SKM-1 (cell line): ENCODE measurements around the gene LEMD1.
"Not testable (repeated sequence)": the region's sequence is repeated elsewhere in the genome, so short reads cannot be mapped to it uniquely, and the experiment has no call there.

Experiments used
- DNase-seq: peaks from one replicate; lab custom pipeline; 2025; ENCODE audit not compliant: unreplicated experiment; lab: John Stamatoyannopoulos, UW

The LEMD1 gene

DNA sequence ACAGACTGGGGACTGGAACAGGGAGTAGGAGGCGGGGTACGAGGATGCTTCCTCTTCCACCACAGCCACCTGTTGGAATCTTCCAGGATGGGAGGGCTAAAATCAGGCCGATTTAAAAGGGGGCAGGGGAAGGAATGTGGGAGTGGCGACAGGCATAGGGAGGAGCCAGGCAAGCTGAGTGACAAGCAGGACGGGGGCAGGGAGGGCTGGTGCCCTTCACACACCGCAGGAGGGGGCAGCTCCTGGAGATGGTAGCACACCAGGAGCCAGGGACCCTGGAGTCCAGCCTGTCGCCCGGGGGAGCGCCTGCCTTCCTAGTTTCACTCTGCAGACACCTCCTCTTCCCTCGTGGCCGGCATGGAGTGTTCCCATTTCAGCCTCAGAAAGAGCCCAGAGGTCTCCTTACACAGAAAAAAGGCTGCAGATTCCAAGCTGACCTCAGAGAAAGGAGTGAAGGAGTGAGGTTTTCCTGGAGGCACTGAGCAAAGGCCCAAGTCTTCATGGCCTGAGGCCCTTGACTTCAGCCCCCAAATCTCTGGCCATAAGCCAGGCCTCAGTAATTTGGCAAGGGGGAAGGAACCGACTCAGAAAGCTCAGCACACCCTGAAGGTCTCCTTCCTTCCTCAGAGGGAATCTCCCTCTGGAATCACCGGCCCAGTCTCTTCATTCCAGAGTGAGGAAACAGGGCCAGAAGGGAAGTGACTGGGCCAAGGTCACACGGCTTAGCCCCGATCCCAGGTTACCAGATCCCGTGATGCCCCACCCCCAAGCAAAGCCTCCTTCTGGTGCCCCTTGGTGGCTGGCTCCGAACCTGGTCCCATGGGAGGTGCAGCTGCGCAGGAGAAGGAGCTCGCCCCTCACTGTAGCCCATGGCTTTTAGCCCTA lies 25.8 kb upstream of the LEMD1 start:
- DNase-seq: no peak

- DNase-seq: no peak
These were observed 25.0 kb upstream of the LEMD1 start for GRCh38 chr1:205446828-205447227.

- DNase-seq: no peak
These were observed 23.7 kb upstream of the LEMD1 start for GRCh38 chr1:205445646-205445935.

GRCh38 chr1:205444931-205445645 lies 23.2 kb upstream of the LEMD1 start:
- DNase-seq: no peak

- DNase-seq: no peak
These were observed 22.6 kb upstream of the LEMD1 start for GRCh38 chr1:205444300-205444930.

- no peak for DNase-seq
These were observed 21.9 kb upstream of the LEMD1 start for GRCh38 chr1:205443585-205444299.

DNA sequence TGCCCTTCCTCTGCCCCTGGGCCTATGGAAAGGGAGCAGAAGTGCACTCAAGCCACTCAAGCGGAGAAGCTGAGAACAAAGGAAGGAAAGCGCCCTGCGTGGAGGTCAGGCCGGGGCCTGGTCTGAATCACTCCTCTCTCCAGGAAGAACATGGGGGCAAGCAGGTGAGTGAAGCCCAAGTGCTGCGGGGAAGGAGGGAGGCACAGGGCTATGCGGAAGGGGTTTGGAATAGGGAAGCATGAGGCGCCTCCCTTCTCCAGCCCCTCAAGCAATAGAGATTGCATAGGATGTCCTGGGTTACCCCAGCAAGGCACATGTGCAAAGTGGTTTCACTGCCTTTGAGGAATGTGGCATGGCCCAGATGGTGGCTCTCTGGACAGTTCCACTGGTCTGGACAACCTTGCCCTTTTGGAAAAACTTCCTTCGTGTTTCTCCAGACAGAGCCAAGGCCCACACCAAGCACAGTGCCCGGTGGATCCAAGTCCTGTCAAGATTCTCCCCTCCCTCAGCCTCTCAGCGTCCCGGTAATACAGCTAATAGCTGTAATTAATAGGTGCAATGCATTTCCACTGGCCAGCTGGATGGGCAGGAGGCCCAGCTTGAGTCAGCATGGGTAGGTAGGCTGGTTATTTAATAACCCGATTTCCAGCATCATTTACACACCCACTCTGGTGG lies 20.3 kb upstream of the LEMD1 start:
- no peak for DNase-seq

DNA sequence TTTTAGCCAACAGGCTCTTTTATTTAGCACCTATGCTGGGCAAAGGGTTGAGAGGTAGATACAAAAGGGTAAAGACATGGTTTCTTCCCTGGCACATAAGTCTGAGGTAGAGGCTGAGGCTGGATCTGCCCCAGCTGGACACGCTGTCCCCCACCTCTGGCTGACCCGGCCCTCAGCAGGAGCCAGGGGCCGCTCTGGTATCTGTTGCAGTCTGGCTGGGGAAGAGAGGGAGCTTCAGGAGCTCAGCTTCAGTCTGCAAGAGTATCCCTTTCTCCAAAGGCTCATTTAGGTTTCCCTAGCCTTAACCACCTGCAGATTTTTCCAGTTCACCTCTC lies 19.8 kb upstream of the LEMD1 start:
- DNase-seq: no peak

- no peak for DNase-seq
These were observed 19.4 kb upstream of the LEMD1 start for GRCh38 chr1:205441318-205441633.

DNA sequence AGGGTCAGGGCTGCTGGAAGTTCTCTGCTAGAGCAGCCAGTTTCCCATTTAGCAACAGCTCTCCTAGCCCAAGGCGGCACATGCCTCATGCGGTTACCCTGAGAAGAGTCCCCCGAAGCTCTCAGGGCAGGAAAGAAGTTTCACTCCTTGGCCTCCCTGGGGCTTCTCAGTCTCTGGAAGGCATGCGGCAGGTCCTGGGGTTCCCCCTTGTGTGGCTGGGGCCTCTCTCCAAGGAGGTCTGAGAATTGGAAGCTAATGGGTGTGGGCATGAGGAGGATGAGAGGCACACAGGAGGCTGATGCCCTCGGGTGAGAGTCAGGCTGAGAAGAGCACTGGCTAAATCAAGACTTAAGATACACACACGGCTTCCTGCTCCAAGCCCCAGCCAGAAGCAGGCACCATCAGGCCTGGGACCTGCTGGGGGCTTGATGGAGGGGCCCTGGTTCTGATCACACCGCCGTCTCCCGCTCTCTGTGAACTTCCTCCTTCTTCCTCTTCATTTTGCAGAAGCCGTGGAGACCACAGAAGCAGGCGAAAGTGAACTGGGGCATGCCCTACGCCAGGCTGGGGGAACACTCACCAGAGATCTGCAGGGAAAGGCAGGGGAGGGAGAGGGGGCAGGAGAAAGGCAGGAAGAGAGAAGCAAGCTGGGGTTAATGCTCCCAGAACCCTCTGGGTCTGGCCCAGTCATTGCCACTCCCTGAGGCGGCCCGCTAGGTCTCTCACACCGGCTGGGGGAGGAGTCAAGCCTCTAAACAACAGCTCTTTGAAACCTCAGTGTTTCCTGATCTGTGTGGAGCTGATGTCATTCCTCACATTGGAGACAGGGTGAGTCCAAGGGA lies 18.8 kb upstream of the LEMD1 start:
- peak; percentile 38 for DNase-seq

GRCh38 chr1:205440121-205440475 lies 18.2 kb upstream of the LEMD1 start:
- no peak for DNase-seq

DNA sequence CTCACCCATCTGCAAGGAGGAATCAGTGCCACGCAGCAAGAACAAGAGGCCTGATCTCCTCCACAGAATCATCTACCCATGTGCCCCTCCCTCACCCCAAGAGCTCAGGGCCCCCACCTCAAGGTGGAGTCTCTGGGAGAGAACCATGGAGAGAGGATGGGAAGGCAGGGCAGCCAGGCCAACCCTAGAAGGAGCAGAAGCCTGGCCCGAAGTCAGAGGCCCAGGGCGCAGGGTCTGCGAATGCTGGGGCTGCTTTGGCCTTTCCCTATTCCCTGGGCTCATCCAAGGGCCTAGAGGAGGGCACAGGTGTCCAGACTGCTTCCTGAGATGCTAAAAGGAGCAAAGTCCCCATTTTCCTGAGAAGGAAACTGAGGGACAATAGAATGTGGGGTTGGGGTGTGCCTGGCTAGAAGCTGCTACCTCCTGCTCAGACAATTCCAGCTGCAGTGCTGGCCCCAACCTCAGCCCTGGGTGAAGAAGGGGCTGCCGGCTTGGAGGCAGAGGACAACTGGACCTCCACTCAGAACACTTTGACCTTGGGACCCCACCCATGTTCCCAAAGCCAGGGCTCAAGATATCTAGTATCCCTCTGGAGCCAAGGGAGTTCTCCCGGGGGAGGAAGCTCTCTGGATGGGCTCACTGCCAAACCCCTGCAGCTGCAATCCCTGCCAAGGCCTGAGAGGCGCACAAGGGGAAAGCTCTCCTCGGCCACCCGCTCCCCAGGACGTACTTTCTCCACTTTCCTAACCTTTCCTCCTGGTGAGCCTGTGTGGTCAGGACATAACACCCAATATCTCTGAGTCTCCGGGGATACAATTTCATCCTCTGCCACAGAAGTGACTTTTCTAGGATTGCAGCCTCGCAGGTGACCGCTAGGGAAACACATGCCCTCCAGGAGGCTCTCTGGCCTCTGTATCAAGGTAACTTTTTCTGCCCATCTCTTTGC lies 16.6 kb upstream of the LEMD1 start:
- DNase-seq: no peak

DNA sequence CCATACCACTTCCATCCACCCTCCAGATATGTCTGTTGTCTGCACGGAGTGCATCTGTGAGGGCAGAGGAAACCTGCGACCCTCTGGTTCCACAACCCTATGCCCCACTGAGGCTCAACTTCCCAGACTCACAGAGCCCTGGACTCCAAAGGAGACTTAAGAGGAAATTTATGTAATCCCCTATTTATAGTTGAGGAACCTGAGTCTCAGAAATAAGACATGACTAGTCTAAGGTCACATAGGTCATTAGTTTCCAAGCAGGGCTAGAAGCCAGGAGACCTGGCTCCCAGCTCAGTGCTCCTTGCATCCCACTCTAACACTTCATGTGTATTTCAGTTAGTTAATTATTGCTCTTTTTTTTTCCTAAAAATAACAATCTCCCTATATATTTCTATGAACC lies 15.7 kb upstream of the LEMD1 start:
- no peak for DNase-seq

- DNase-seq: no peak
These were observed 15.0 kb upstream of the LEMD1 start for GRCh38 chr1:205436776-205437410.

GRCh38 chr1:205435578-205436573 lies 14.0 kb upstream of the LEMD1 start:
- no peak for DNase-seq

DNA sequence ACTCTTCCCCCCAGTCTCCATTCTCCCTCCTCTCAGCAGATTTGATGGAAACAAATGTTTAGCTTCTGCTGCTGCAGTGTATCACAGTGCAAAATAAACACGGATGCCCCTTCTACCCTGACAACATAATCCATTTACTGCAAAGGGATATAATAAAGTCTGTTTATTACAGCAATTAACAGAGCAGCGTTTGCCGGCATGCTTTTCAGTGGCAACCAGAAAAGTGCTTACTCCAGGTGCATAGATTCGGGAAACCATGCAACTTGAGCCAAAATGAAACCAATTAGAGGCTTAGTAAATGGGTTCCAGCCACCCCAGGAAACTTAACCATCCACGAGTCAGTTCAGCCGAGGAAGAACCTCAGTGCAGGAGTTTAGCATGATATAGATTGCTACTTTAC lies 12.9 kb upstream of the LEMD1 start:
- DNase-seq: no peak

DNA sequence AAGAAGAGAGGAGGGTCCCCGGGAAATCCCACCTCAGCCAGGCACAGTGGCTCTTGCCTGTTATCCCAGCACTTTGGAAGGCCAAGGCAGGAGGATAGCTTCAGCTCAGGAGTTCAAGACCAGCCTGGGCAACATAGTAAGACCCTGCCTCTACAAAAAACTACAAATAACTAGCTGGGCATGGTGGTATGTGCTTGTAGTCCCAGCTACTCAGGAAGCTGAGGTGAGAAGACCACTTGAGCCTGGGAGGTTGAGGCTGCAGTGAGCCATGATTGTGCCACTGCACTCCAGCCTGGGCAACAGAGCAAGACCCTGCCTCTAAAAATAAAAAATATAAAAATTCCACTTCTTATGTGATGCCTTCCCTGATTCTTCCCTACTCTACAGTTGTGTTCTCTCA lies 10.8 kb upstream of the LEMD1 start:
- not testable (repeated sequence) for DNase-seq

DNA sequence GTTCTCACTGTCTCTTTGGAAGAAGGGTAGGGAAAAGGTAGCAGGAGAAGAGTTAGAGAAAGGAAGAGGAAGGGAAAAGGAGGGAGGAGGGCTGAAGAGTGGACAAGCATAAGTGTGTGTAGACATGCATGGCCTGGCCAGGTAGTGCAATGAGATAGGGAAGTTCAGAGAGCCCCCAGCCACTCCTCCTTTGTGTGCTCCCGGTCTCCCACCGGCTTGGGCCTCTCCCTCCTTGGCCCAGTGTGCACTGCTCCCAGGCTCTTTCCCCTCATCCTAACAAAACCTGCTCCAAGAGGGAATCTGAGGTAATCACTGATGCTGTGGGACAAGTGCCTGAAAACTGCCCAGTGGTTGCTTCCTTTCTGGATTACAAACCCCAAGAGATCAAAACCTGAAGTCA lies 10.3 kb upstream of the LEMD1 start:
- DNase-seq: no peak
